OCI-LY1 (cell line): ENCODE data around the gene RPS24.
"Not testable (repeated sequence)": the region's sequence is repeated elsewhere in the genome, so short reads cannot be mapped to it uniquely, and the experiment has no call there.

Experiments
- H2AFZ ChIP-seq: fragments of 200-600 bp; sonication (generic), shearing (Covaris generic); 2 replicates; pipeline ENCODE4 v1.6.0; 2014; ENCODE audit warnings: antibody characterized with exemption, mild to moderate bottlenecking, low read length
- H3F3A ChIP-seq: fragments of 200-600 bp; sonication (generic), shearing (Covaris generic); 2 replicates; pipeline ENCODE4 v1.6.0; 2014; ENCODE audit warnings: mild to moderate bottlenecking, antibody characterized with exemption, low read length, moderate library complexity; ENCODE audit not compliant: insufficient read depth
- H3K27ac ChIP-seq: fragments of 200-600 bp; sonication (generic); 2 replicates; pipeline ENCODE4 v1.5.1; 2014; ENCODE audit warnings: low read length, mixed run types, mild to moderate bottlenecking, low read depth; ENCODE audit not compliant: poor library complexity, severe bottlenecking
- H3K27me3 ChIP-seq: fragments of 200-600 bp; sonication (generic); 2 replicates; pipeline ENCODE4 v1.6.0; 2014; ENCODE audit warnings: antibody characterized with exemption, mild to moderate bottlenecking, low read length, moderate library complexity; ENCODE audit not compliant: insufficient read depth
- H3K36me3 ChIP-seq: fragments of 200-600 bp; sonication (generic); 2 replicates; pipeline ENCODE4 v1.6.1; 2014; ENCODE audit warnings: mild to moderate bottlenecking, antibody characterized with exemption, low read length, moderate library complexity, mixed read lengths; ENCODE audit not compliant: insufficient read depth
- H3K4me1 ChIP-seq: fragments of 200-600 bp; sonication (generic); 2 replicates; pipeline ENCODE4 v1.5.1; 2014; ENCODE audit warnings: mild to moderate bottlenecking, low read length, moderate library complexity; ENCODE audit not compliant: insufficient read depth, severe bottlenecking
- H3K4me2 ChIP-seq: fragments of 200-600 bp; sonication (generic), shearing (Covaris generic); 2 replicates; pipeline ENCODE4 v1.6.1; 2014; ENCODE audit warnings: low read length
- H3K4me3 ChIP-seq: fragments of 200-600 bp; sonication (generic); 2 replicates; pipeline ENCODE4 v1.5.1; 2014; ENCODE audit warnings: low read length, low read depth, mild to moderate bottlenecking, mixed read lengths; ENCODE audit not compliant: poor library complexity, severe bottlenecking
- H3K79me2 ChIP-seq: fragments of 200-600 bp; shearing (Covaris generic); 2 replicates; pipeline ENCODE4 v1.6.1; 2016; ENCODE audit warnings: mixed run types, low read length, mixed read lengths; ENCODE audit not compliant: insufficient read depth
- H3K9ac ChIP-seq: fragments of 200-600 bp; sonication (generic), shearing (Covaris generic); 2 replicates; pipeline ENCODE4 v1.6.1; 2014; ENCODE audit warnings: mild to moderate bottlenecking, low read length, mixed read lengths
- H3K9me2 ChIP-seq: fragments of 200-600 bp; sonication (generic), shearing (Covaris generic); 2 replicates; pipeline ENCODE4 v1.6.1; 2014; ENCODE audit warnings: low read depth, mild to moderate bottlenecking, low read length, mixed read lengths
- H3K9me3 ChIP-seq: fragments of 200-600 bp; shearing (Covaris generic); 2 replicates; pipeline ENCODE4 v1.6.1; 2014; ENCODE audit warnings: low read length, mixed read lengths
- H4K20me1 ChIP-seq: fragments of 200-600 bp; sonication (generic), shearing (Covaris generic); 2 replicates; pipeline ENCODE4 v1.6.0; 2016; ENCODE audit warnings: mild to moderate bottlenecking, low read length; ENCODE audit not compliant: insufficient read depth
- EZH2 ChIP-seq: fragments of 200-600 bp; sonication (generic), shearing (Covaris generic); IDR thresholded peaks from 2 replicates; pipeline ENCODE4 v1.8.0; 2017; ENCODE audit warnings: borderline replicate concordance, mixed run types, mild to moderate bottlenecking, antibody characterized with exemption, low read length, moderate library complexity, mixed read lengths
- TF ChIP-seq, protein P1 (sequence below): fragments of 200-600 bp; sonication (generic), shearing (Covaris generic); IDR thresholded peaks from 2 replicates; pipeline ENCODE4 v1.5.1; 2017; ENCODE audit warnings: mild to moderate bottlenecking, antibody characterized with exemption, low read length, moderate library complexity, mixed read lengths

RPS24 gene

DNA sequence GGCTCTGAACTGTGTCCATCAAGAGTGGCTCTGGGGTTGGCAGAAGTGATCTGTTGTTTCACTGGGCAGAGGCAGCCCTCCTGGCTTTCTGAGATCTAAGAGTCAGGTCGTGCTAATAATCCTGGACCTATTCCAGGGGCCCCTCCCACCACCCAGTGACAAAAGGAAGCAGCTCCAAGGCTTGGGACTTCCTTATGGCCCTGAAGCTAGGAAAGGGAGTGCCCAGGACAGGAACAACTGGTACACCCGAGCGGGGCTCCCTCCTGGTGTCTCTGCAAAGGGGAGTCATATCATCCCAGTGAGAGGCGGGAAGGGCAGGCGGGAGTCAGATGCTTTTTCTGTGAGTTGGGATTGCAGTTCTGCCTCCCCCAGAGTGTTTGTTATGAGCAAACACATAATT is 32.3 kb downstream of the RPS24 start:
- Histone ChIP-seq H3K79me2 (no peaks in the 10 kb centered on the region), H3K4me1 (no peaks in the 10 kb centered on the region), H3K36me3 (no peaks in the 10 kb centered on the region), H3K9me3 (no peaks in the 10 kb centered on the region), H3K9ac (no peak overlapping the region), H3K4me2 (no peak overlapping the region), H3K9me2 (no peaks in the 10 kb centered on the region), H3K4me3 (no peak overlapping the region), H3K27me3 (peaks cover 5% of the 10 kb centered on the region; the same call in 1 of the 2 replicates), H4K20me1 (no peaks in the 10 kb centered on the region), H2AFZ (no peak overlapping the region), H3F3A (no peaks in the 10 kb centered on the region), H3K27ac (no peak overlapping the region)
- TF ChIP-seq EZH2, result no peak
- TF ChIP-seq, protein P1, sequence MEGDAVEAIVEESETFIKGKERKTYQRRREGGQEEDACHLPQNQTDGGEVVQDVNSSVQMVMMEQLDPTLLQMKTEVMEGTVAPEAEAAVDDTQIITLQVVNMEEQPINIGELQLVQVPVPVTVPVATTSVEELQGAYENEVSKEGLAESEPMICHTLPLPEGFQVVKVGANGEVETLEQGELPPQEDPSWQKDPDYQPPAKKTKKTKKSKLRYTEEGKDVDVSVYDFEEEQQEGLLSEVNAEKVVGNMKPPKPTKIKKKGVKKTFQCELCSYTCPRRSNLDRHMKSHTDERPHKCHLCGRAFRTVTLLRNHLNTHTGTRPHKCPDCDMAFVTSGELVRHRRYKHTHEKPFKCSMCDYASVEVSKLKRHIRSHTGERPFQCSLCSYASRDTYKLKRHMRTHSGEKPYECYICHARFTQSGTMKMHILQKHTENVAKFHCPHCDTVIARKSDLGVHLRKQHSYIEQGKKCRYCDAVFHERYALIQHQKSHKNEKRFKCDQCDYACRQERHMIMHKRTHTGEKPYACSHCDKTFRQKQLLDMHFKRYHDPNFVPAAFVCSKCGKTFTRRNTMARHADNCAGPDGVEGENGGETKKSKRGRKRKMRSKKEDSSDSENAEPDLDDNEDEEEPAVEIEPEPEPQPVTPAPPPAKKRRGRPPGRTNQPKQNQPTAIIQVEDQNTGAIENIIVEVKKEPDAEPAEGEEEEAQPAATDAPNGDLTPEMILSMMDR, result no peak

DNA sequence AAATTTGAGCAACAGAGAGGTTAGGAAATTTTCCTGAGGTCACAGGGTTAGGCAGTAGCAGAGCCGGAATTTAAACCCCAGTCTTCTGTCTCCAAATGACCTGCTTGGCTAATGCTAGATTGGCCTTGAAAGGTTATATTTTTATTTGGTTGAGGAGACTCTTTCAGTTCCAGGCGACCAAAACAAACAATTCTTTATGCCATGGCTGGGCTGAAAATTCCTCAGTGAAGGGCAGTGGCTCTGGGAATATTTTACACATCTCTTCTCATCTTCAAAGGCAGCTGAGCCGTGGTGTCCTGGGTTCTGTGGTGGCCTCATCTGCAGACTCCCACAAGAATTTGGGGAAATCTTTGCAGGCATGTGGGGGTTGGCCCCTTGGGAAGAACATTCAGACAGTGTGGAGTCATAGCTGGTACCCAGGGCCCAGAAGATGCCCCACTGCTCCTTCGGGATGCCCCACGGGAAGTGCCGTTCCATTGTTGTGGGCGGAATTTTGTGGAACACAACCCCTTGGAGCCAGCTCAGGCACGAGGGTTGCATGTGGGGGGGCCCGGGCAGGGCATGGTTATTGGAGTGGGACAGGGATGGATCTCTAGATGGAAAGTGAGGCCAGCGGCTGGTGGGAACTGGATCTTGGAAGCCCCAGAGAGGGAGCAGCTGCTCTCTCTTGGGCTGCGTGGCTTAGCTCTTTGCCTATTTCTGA is 33.2 kb downstream of the RPS24 start:
- Histone ChIP-seq H3K9me2 (no peaks in the 10 kb centered on the region), H3K4me2 (no peak overlapping the region), H3K4me3 (no peak overlapping the region), H3K27ac (no peak overlapping the region), H3K27me3 (peaks cover 5% of the 10 kb centered on the region; the same call in 1 of the 2 replicates), H3K9ac (no peak overlapping the region), H3K4me1 (no peaks in the 10 kb centered on the region), H3K9me3 (no peaks in the 10 kb centered on the region), H2AFZ (no peak overlapping the region), H3K36me3 (no peaks in the 10 kb centered on the region), H3F3A (no peaks in the 10 kb centered on the region), H3K79me2 (no peaks in the 10 kb centered on the region), H4K20me1 (no peaks in the 10 kb centered on the region)
- TF ChIP-seq, protein P1, result no peak
- no peak for TF ChIP-seq EZH2

DNA sequence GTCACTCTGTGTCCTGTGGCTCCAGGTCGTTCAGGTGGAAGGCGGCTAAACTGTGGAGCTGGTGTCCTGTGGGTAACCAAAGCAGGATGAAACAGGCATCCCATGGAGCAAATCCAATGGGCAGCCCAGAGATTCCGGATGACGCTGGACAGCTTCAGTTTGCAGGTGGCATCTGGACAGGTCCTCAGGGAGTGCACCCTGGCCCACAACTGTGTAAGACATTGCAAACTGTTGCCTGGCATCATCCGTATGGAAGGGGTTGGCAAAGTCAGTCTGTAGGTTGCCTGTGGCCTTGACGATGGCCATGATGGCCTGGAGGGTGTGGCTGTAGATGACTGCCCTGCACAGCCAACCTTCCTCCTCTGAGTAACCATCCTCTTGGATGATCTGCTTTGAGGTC is 35.5 kb downstream of the RPS24 start:
- Histone ChIP-seq H3K4me3 (no peak overlapping the region), H3K9me3 (no peaks in the 10 kb centered on the region), H4K20me1 (no peaks in the 10 kb centered on the region), H3K27me3 (0 out of 2 replicates have a peak, but pooled peaks cover 5% of the 10 kb centered on the region), H3K4me1 (no peaks in the 10 kb centered on the region), H3F3A (no peaks in the 10 kb centered on the region), H3K9me2 (no peaks in the 10 kb centered on the region), H3K9ac (no peak overlapping the region), H3K27ac (no peak overlapping the region), H3K4me2 (no peak overlapping the region), H3K36me3 (no peaks in the 10 kb centered on the region), H2AFZ (no peak overlapping the region), H3K79me2 (no peaks in the 10 kb centered on the region)
- TF ChIP-seq EZH2, result no peak
- TF ChIP-seq, protein P1, result no peak

DNA sequence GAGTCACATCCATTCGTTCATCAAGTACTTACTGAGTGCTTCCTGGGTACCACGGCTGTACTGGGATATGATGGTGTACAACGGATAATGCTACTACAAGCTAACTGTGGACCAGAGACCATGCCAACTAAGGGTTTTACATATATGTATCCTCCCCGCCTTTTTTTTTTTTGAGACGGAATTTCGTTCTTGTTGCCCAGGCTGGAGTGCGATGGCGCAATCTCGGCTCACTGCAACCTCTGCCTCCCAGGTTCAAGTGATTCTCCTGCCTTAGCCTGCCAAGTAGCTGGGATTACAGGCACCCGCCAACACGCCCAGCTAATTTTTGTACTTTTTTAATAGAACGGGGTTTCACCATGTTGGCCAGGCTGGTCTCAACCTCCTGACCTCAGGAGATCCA is 36.4 kb downstream of the RPS24 start:
- not testable (repeated sequence) for H3K79me2 ChIP-seq, H3K4me2 ChIP-seq, H4K20me1 ChIP-seq, H3K4me3 ChIP-seq, H3K4me1 ChIP-seq, H3K9me3 ChIP-seq, H3K9me2 ChIP-seq, H2AFZ ChIP-seq, H3K36me3 ChIP-seq, H3K27ac ChIP-seq, H3F3A ChIP-seq, H3K27me3 ChIP-seq, H3K9ac ChIP-seq
